ENCODE data around the gene METTL27. TPM values are rescaled to one million over a fixed set of nuclear protein-coding genes. Genes with fewer than 3 reads are reported as not detected.

METTL27 gene
- total and polyA plus RNA-seq, 9 of the 15 experiments (the other 6 are each of a cell fraction or from before 2014, with no cell fraction given), result 0.08 to 0.82 (median 0.33) TPM; not detected in 4

GRCh38 chr7:73852500-73852899 lies 10.2 kb upstream of the METTL27 start:
- Histone ChIP-seq H3K4me1 (replicated peaks in 1 of 2; ENCODE audit: control insufficient read depth in 2 of 2, insufficient read depth in 2 of 2, low read length in 2 of 2) (peaks cover 32 to 38% of the 10 kb centered on the region in 2 experiments), H3K27ac (ENCODE audit: extremely low read depth, low read depth, low read length) (no peak overlapping the region), H3K27me3 (ENCODE audit: control insufficient read depth in 2 of 2, insufficient read depth in 2 of 2, low read length in 2 of 2) (peaks cover 0 to 12% of the 10 kb centered on the region in 2 experiments; a peak in 2 of 5 replicates), H3K36me3 (ENCODE audit: control insufficient read depth, insufficient read depth, low read length) (no peaks in the 10 kb centered on the region), H4K20me1 (replicated peaks; ENCODE audit: control insufficient read depth, insufficient read depth, low read length) (peaks cover 4% of the 10 kb centered on the region; the same call in 1 of the 2 replicates), H3K9ac (ENCODE audit: insufficient read depth in 1 of 2, low read depth in 2 of 2, low read length in 2 of 2) (no peak overlapping the region), H2AFZ (ENCODE audit: low read depth, low read length) (no peak overlapping the region), H3K4me3 (no peak overlapping the region), H3K9me3 (replicated peaks; ENCODE audit: control insufficient read depth, insufficient read depth, low read depth, low read length) (no peaks in the 10 kb centered on the region), H3K4me2 (ENCODE audit: insufficient read depth, low read length) (no peak overlapping the region), H3K79me2 (ENCODE audit: control insufficient read depth, insufficient read depth, low read length) (no peaks in the 10 kb centered on the region), H3K9me1 (ENCODE audit: control insufficient read depth, insufficient read depth, low read length) (peaks cover 3% of the 10 kb centered on the region)
- intact Hi-C loops (cut with micrococcal nuclease) (loop anchor here (5.0 kb wide), 1 partner anchor 240 kb away; no protein-coding TSS in a partner anchor), in situ Hi-C loops (cut with MboI) (loop anchor here (5.0 kb wide), 1 partner anchor 245 kb away; no protein-coding TSS in a partner anchor)
- peak; percentile 20; the same call in 1 of the 2 replicates for TF ChIP-seq ZNF316 (IDR thresholded peaks at IDR 0.05)
- TF ChIP-seq SMAD2 (IDR thresholded peaks at IDR 0.05; ENCODE audit: low read depth, low read length), result no peak
- peak in 1 of 3 experiments; percentile 38; a peak in 3 of 6 replicates for TF ChIP-seq CTCF (IDR thresholded peaks at IDR 0.05 in 2 of 3, conservative IDR thresholded peaks at IDR 0.05 in 1 of 3; ENCODE audit: insufficient read depth in 2 of 3, low read depth in 1 of 3, low read length in 3 of 3)
- BruUV-seq (replicated peaks), result no TSS peak
- CTCF ChIA-PET (ENCODE audit: low intra/inter-chr PET ratio), result no interaction called here
- WGBS (ENCODE audit: insufficient coverage, low coverage, missing lambda C conversion rate), result 30% methylated on average over 5 of the region's 5 CpGs
- FAIRE-seq, result no peak
- no peak for ATAC-seq
- no peak for DNase-seq (ENCODE audit: extremely low read depth in 1 of 4, low spot score in 3 of 4)
- POLR2A ChIA-PET, result no interaction called here
